Heart right ventricle (tissue), 16 donors: ENCODE results near the gene MUCL3. TPM values are rescaled to one million over a fixed set of nuclear protein-coding genes. Genes with fewer than 3 reads are reported as not detected.
A peak's percentile ranks its signal among the peaks of the same experiment; 100 is the strongest.

Experiments
- ATAC-seq, 8 donors: fragments of 200-7000 bp; cut with Tn5 transposase; one replicate each; pipeline ENCODE4 v1.9.1; 2020; ENCODE audit warnings: mild to moderate bottlenecking in 8 of 8, moderate library complexity in 8 of 8, moderate number of reproducible peaks in 1 of 8
- DNase-seq, 2 donors: peaks; one replicate each; pipeline ENCODE4 v3.0.0-alpha.2; 2020
- H3K27ac ChIP-seq, 10 donors: fragments of 200-600 bp; sonication (generic) in 2 of 10; one replicate each; pipeline versions ENCODE4 v1.5.0 to v1.8.0; 2020 to 2022; ENCODE audit warnings: mild to moderate bottlenecking in 3 of 10
- H3K27me3 ChIP-seq, 7 donors: fragments of 200-600 bp; one replicate each; pipeline ENCODE4 v1.8.0; 2021 to 2022; ENCODE audit warnings: mild to moderate bottlenecking in 2 of 7
- H3K36me3 ChIP-seq, 9 donors: fragments of 200-600 bp; sonication (generic) in 1 of 9; one replicate each; pipeline versions ENCODE4 v1.5.0 to v1.8.0; 2020 to 2022; ENCODE audit warnings: mild to moderate bottlenecking in 2 of 9
- H3K4me1 ChIP-seq, 9 donors: fragments of 200-600 bp; sonication (generic) in 1 of 9; one replicate each; pipeline versions ENCODE4 v1.5.0 to v1.8.0; 2020 to 2022; ENCODE audit warnings: mild to moderate bottlenecking in 4 of 9
- H3K4me3 ChIP-seq, 10 donors: fragments of 200-600 bp; sonication (generic) in 2 of 10; one replicate each; pipeline versions ENCODE4 v1.5.0 to v1.8.0; 2020 to 2022; ENCODE audit warnings: mild to moderate bottlenecking in 7 of 10, moderate library complexity in 2 of 10
- H3K9me3 ChIP-seq, 11 donors: fragments of 200-600 bp in 10 of 11; sonication (generic) in 2 of 11; one replicate each; pipeline versions ENCODE4 v1.5.0 to v1.8.0; 2013 to 2022; ENCODE audit warnings: mild to moderate bottlenecking in 2 of 11, control low read depth in 1 of 11, moderate library complexity in 1 of 11
- CTCF ChIP-seq, 9 donors: fragments of 200-600 bp; sonication (generic) in 2 of 9; IDR thresholded peaks; one replicate each; pipeline versions ENCODE4 v1.5.0 to v1.8.0; 2021 to 2022; ENCODE audit warnings: antibody characterized with exemption in 9 of 9, mild to moderate bottlenecking in 5 of 9, moderate library complexity in 1 of 9
- WGBS, 2 donors: extraction: QIAGEN DNeasy Blood & Tissue Kit; methylation state at CpG; one replicate each; pipeline ENCODE4 v1.1.7; 2013; ENCODE audit warnings: inconsistent platforms in 1 of 2; 5-methylcytosine and 5-hydroxymethylcytosine counted together
- intact Hi-C, 10 donors: fragments of 100-400 bp; cut with DNase I; formaldehyde crosslinking; loops; one replicate each; pipeline versions ENCODE4 v1.11.1 to v1.14.2; 2022
- polyA plus RNA-seq, 2 donors: library from polyadenylated mRNA; stranded (reverse); fragments of 200-250 nt; gene quantifications; one replicate each; pipeline ENCODE4 v1.2.3, GENCODE V29; 2013
- total RNA-seq, 10 donors: library from RNA; stranded (reverse); fragmentation: NEBNext Ultra II Directional in 3 of 10; extraction: Animal tissue kit (Norgen Biotek cat#: 25700) in 3 of 10; gene quantifications; one replicate each; pipeline versions ENCODE4 v1.2.1 to v1.2.4, GENCODE V29; 2021 to 2023
- donor health status: Arrhythmogenic right ventricular cardiomyopathy.
- donor health status: ischemic (EF 13 %, LVEDD 7.1; RV severe dilation, severe dysfunction).
- donor health status: healthy with polysubstance abuse.
- donor health status: DM: no; HTN: yes; CAD: no.
- donor health status: DM: no; HTN: no; CAD: no.
- donor health status: ischemic (EF 25% LVEDD 6.9; RV normal size, moderate dysfunction).
- donor health status: ischemic (EF 25% LVEDD 5.7; RV mildly dilated, moderate dysfunction).
- donor health status: healthy.
- donor health status: DM: yes; HTN: yes; CAD: no.
- donor health status: Ischemic cardiomyopathy.
- donor health status: ischemic (EF 35%, LVEDD 5.7; RV mildly dilated, moderate dysfunction).
- donor health status: nonischemic (EF 11% LVEDD 7.7; RV severe dilation, severe dysfunction).
- donor health status: DM: yes; HTN: yes; CAD: no.
- donor health status: PGD.
- donor health status: ischemic (EF 29% LVEDD 5.4; RV normal size, mild dysfunction).
- donor health status: nonischemic (EF 23%, LVEDD 6.1; RV moderate dilation, normal function).

The MUCL3 gene
- total and polyA plus RNA-seq, 12 donors, result 0.08 TPM; not detected in 11

GRCh38 chr6:30895343-30895742, 45.4 kb upstream of the MUCL3 start:
- H3K9me3 ChIP-seq, result no peaks in the 10 kb centered on the region
- intact Hi-C loops, result no loop called here
- H3K4me1 ChIP-seq, result peaks cover 0 to 3% (median 0%) of the 10 kb centered on the region in 9 donors
- no peak for ATAC-seq
- peaks cover 0 to 95% (median 37%) of the 10 kb centered on the region in 9 donors for H3K36me3 ChIP-seq
- no peak for DNase-seq
- 84 to 86% methylated on average over 10 of the region's 10 CpGs for WGBS, 2 donors
- H3K27ac ChIP-seq, result no peak overlapping the region
- no peak overlapping the region for H3K4me3 ChIP-seq
- no peaks in the 10 kb centered on the region for H3K27me3 ChIP-seq
- no peak for TF ChIP-seq CTCF (IDR thresholded peaks at IDR 0.05)

GRCh38 chr6:30896541-30896940, 44.2 kb upstream of the MUCL3 start:
- WGBS, 2 donors, result 96 to 97% methylated on average over 13 of the region's 13 CpGs
- Histone ChIP-seq H3K27ac (no peak overlapping the region), H3K4me1 (no peaks in the 10 kb centered on the region), H3K27me3 (no peaks in the 10 kb centered on the region), H3K9me3 (no peaks in the 10 kb centered on the region), H3K4me3 (no peak overlapping the region), H3K36me3 (peaks cover 0 to 88% (median 37%) of the 10 kb centered on the region in 9 donors)
- intact Hi-C loops, result no loop called here
- no peak for TF ChIP-seq CTCF (IDR thresholded peaks at IDR 0.05)
- no peak for ATAC-seq
- no peak for DNase-seq

GRCh38 chr6:30897882-30898281, 42.9 kb upstream of the MUCL3 start:
- H3K36me3 ChIP-seq, result peaks cover 0 to 74% (median 27%) of the 10 kb centered on the region in 9 donors
- no peak for TF ChIP-seq CTCF (IDR thresholded peaks at IDR 0.05)

GRCh38 chr6:30898750-30899360, 41.9 kb upstream of the MUCL3 start:
- DNase-seq, result no peak
- Histone ChIP-seq H3K9me3 (no peaks in the 10 kb centered on the region), H3K4me1 (no peaks in the 10 kb centered on the region), H3K36me3 (peaks cover 0 to 65% (median 20%) of the 10 kb centered on the region in 9 donors), H3K27ac (no peak overlapping the region), H3K4me3 (no peak overlapping the region), H3K27me3 (no peaks in the 10 kb centered on the region)
- 75 to 79% methylated on average over 23 of the region's 23 CpGs for WGBS, 2 donors
- intact Hi-C loops, result no loop called here
- ATAC-seq, result no peak
- TF ChIP-seq CTCF (IDR thresholded peaks at IDR 0.05), result no peak

More at GRCh38 chr6:30897882-30898281, 42.9 kb upstream of the MUCL3 start:
- 88 to 90% methylated on average over 16 of the region's 16 CpGs for WGBS, 2 donors
- DNase-seq (no peak), ATAC-seq (peak in 1 of 8 donors; percentile 11)
- no peak overlapping the region for H3K4me3 ChIP-seq
- H3K27ac ChIP-seq, result no peak overlapping the region
- no peaks in the 10 kb centered on the region for H3K4me1 ChIP-seq
- intact Hi-C loops, result no loop called here
- H3K27me3 ChIP-seq, result no peaks in the 10 kb centered on the region
- H3K9me3 ChIP-seq, result no peaks in the 10 kb centered on the region
